OCI-LY7 (cell line): Measurements from ENCODE around the gene REX1BD. TPM values are rescaled to one million over a fixed set of nuclear protein-coding genes. Genes with fewer than 3 reads are reported as not detected.

Source experiments
- BruUV-seq: library from RNA; stranded (reverse); fragments of 400-500 nt; replicated peaks from 2 replicates; lab custom pipeline; 2021; lab: Mats Ljungman, UMichigan
- CTCF ChIA-PET: fragments of 300-600 bp; sonication (Branson Sonifier 250); formaldehyde crosslinking; loops from one replicate; lab custom pipeline; 2022; ENCODE audit warnings: antibody characterized with exemption; ENCODE audit not compliant: unreplicated experiment; lab: Charles Lee
- POLR2A ChIA-PET: fragments of 300-600 bp; sonication (Branson Sonifier 250); formaldehyde crosslinking; loops from one replicate; lab custom pipeline; 2022; ENCODE audit warnings: antibody characterized with exemption; lab: Charles Lee
- DNase-seq: peaks from one replicate; pipeline ENCODE4 v3.0.0-alpha.2; 2015; ENCODE audit warnings: low spot score
- H2AFZ ChIP-seq: fragments of 200-600 bp; sonication (generic), shearing (Covaris generic); 2 replicates; pipeline ENCODE4 v1.6.1; 2014; ENCODE audit warnings: mild to moderate bottlenecking, antibody characterized with exemption, low read length, moderate library complexity
- H3K27ac ChIP-seq: fragments of 200-600 bp; sonication (generic); 2 replicates; pipeline ENCODE4 v1.5.1; 2014; ENCODE audit warnings: mixed run types, low read depth, mild to moderate bottlenecking, moderate library complexity, low read length, inconsistent platforms; ENCODE audit not compliant: poor library complexity, severe bottlenecking
- H3K36me3 ChIP-seq: fragments of 200-600 bp; sonication (generic); 2 replicates; pipeline ENCODE4 v1.6.1; 2014; ENCODE audit warnings: mild to moderate bottlenecking, antibody characterized with exemption, low read length, moderate library complexity, mixed read lengths; ENCODE audit not compliant: insufficient read depth
- H3K4me1 ChIP-seq: fragments of 200-600 bp; sonication (generic); 2 replicates; pipeline ENCODE4 v1.5.1; 2014; ENCODE audit warnings: mild to moderate bottlenecking, low read length; ENCODE audit not compliant: insufficient read depth, poor library complexity, severe bottlenecking
- H3K4me2 ChIP-seq: fragments of 200-600 bp; sonication (generic); 2 replicates; pipeline ENCODE4 v1.6.1; 2014; ENCODE audit warnings: mild to moderate bottlenecking, low read length
- H3K4me3 ChIP-seq: fragments of 200-600 bp; sonication (generic); 2 replicates; pipeline ENCODE4 v1.5.1; 2014; ENCODE audit warnings: mild to moderate bottlenecking, low read depth, low read length; ENCODE audit not compliant: poor library complexity, severe bottlenecking
- H3K79me2 ChIP-seq: fragments of 200-600 bp; sonication (generic); 2 replicates; pipeline ENCODE4 v1.6.1; 2016; ENCODE audit warnings: low read depth, mild to moderate bottlenecking, low read length, moderate library complexity, mixed read lengths; ENCODE audit not compliant: insufficient read depth
- H3K9me2 ChIP-seq: fragments of 200-600 bp; sonication (generic); 2 replicates; pipeline ENCODE4 v1.6.1; 2016; ENCODE audit warnings: mild to moderate bottlenecking, low read length, mixed read lengths; ENCODE audit not compliant: insufficient read depth
- H3K9me3 ChIP-seq: fragments of 200-600 bp; sonication (generic); 2 replicates; pipeline ENCODE4 v1.6.1; 2014; ENCODE audit warnings: mild to moderate bottlenecking, mixed run types, low read length, mixed read lengths
- H4K20me1 ChIP-seq: fragments of 200-600 bp; sonication (generic); 2 replicates; pipeline ENCODE4 v1.6.1; 2014; ENCODE audit warnings: mild to moderate bottlenecking, antibody characterized with exemption, low read length, moderate library complexity, mixed read lengths; ENCODE audit not compliant: insufficient read depth
- EZH2phosphoT487 ChIP-seq: fragments of 200-600 bp; sonication (generic); IDR thresholded peaks from 2 replicates; pipeline ENCODE4 v1.6.1; 2018; ENCODE audit warnings: low read depth, borderline replicate concordance, mild to moderate bottlenecking, mixed run types, antibody characterized with exemption, low read length, moderate library complexity, mixed read lengths
- intact Hi-C: fragments of 100-400 bp; cut with micrococcal nuclease; formaldehyde crosslinking; loops from one replicate; pipeline ENCODE4 v1.10.0; 2022; ENCODE audit not compliant: unreplicated experiment
- total RNA-seq, 2 experiments: library from RNA; depleted of rRNA in 1 of 2; stranded (reverse); fragments of >200 nt in 1 of 2; shearing (Covaris generic) in 1 of 2; gene quantifications; 2 replicates each; pipeline ENCODE4 v1.2.3, GENCODE V29; 2014 to 2022
- TF ChIP-seq, protein P1 (sequence below): fragments of 200-600 bp; sonication (generic); conservative IDR thresholded peaks from 2 replicates; pipeline ENCODE4 v1.5.1; 2014; ENCODE audit warnings: mild to moderate bottlenecking, antibody characterized with exemption, low read length, moderate library complexity, mixed read lengths

The REX1BD gene
- total RNA-seq, 2 experiments from 2014 or later, result 88.8 to 126 TPM

DNA sequence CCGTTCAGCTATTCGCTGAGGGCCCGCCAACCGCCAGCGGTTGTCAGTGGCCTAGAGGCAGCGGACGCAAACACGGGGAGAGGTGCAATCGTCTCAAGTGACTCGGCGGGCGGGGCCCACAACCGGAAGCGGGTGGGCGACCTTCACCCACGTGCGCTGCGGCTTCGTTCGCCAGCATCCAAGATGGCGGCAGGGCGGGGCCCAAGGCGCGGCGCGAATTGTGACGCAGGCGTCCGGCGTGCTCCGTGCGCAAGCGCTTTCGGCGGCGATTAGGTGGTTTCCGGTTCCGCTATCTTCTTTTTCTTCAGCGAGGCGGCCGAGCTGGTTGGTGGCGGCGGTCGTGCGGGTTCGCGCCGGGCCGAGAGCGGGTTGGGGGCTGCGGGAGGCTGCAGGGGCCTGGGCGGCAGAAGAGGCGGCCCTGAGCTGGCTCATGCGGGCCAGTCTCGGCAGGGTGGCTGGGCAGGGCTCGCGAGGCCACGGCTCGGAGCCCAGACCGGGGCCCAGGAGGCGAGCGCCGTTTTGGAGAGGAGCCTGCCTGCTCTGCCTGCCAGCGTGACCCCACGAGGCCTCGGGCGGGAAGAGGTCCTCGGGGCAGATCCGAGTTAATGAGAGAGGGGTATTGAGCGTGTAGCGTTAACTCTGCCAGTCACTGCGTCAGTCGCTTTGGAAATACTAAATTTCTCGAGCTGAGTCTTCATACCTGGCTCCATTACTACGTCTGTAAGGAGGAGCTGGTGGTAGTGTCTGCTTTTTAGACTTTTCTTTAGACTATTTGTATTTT, 16.8 kb upstream of the REX1BD start, which contains the start of gene UBA52:
TSS of gene UBA52 (plus strand) at position 294 of the 781 bp plus-strand sequence. CDS start 1,444 bp downstream, outside the sequence.
- CTCF ChIA-PET, result interaction anchor here (0.8 kb wide), 1 partner anchor 9 kb away, joined by 3 read pairs; no protein-coding TSS in a partner anchor
- H2AFZ ChIP-seq, result peak within 1 kb of the TSS; percentile 84

DNA sequence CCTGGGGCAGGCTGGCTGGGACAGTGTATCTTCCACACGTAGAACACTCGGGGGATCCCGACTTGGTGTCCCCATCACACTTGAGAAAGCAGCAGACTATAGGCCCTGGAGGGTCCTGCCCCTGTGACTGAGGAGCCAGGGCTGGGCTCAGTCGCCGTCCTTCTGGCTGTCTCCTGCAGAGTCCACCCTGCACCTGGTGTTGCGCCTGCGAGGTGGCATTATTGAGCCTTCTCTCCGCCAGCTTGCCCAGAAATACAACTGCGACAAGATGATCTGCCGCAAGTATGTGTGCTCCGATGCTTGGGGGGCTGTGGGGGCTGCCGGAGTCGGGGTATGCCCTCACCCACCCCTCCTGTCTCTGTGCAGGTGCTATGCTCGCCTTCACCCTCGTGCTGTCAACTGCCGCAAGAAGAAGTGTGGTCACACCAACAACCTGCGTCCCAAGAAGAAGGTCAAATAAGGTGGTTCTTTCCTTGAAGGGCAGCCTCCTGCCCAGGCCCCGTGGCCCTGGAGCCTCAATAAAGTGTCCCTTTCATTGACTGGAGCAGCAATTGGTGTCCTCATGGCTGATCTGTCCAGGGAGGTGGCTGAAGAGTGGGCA, 13.8 kb upstream of the REX1BD start:
- CTCF ChIA-PET, result no interaction called here

More for the DNA sequence above, 16.8 kb upstream of the REX1BD start, which contains the start of gene UBA52:
- peaks cover 23% of the 10 kb centered on the region for H3K79me2 ChIP-seq
- TF ChIP-seq, protein P1, sequence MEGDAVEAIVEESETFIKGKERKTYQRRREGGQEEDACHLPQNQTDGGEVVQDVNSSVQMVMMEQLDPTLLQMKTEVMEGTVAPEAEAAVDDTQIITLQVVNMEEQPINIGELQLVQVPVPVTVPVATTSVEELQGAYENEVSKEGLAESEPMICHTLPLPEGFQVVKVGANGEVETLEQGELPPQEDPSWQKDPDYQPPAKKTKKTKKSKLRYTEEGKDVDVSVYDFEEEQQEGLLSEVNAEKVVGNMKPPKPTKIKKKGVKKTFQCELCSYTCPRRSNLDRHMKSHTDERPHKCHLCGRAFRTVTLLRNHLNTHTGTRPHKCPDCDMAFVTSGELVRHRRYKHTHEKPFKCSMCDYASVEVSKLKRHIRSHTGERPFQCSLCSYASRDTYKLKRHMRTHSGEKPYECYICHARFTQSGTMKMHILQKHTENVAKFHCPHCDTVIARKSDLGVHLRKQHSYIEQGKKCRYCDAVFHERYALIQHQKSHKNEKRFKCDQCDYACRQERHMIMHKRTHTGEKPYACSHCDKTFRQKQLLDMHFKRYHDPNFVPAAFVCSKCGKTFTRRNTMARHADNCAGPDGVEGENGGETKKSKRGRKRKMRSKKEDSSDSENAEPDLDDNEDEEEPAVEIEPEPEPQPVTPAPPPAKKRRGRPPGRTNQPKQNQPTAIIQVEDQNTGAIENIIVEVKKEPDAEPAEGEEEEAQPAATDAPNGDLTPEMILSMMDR, result no peak
- no peak for TF ChIP-seq EZH2phosphoT487
- POLR2A ChIA-PET, result interaction anchor here (0.7 to 3.0 kb wide), 9 partner anchors 9 to 433 kb away, joined by 3 to 27 read pairs (median 5); partner anchors contain the start of genes CRTC1, KXD1 and REX1BD
- H3K9me2 ChIP-seq, result no peaks in the 10 kb centered on the region
- no peaks in the 10 kb centered on the region for H3K9me3 ChIP-seq
- H3K4me2 ChIP-seq, result peak within 1 kb of the TSS; percentile 81
- intact Hi-C loops, result loop anchor here (1.0 kb wide), 2 partner anchors 14 to 49 kb away; partner anchors contain the start of genes ELL and KXD1
- peaks cover 79% of the 10 kb centered on the region for H3K36me3 ChIP-seq
- H4K20me1 ChIP-seq, result peaks cover 9% of the 10 kb centered on the region; the same call in 1 of the 2 replicates
- DNase-seq, result peak; percentile 99
- peak within 1 kb of the TSS; percentile 75 for H3K27ac ChIP-seq
- peaks cover 19% of the 10 kb centered on the region for H3K4me1 ChIP-seq
- TSS peak; percentile 63 for BruUV-seq
- peak within 1 kb of the TSS; percentile 82 for H3K4me3 ChIP-seq

More for the DNA sequence above, 13.8 kb upstream of the REX1BD start:
- no peak overlapping the region for H3K27ac ChIP-seq
- no peak for TF ChIP-seq EZH2phosphoT487
- TF ChIP-seq, protein P1, result no peak
- DNase-seq, result no peak
- intact Hi-C loops, result no loop called here
- peaks cover 68% of the 10 kb centered on the region for H3K36me3 ChIP-seq
- no peak overlapping the region for H3K4me3 ChIP-seq
- no peak overlapping the region for H3K4me2 ChIP-seq
- no peaks in the 10 kb centered on the region for H3K9me2 ChIP-seq
- H4K20me1 ChIP-seq, result peaks cover 9% of the 10 kb centered on the region; the same call in 1 of the 2 replicates
- H3K9me3 ChIP-seq, result no peaks in the 10 kb centered on the region
- H3K4me1 ChIP-seq, result peaks cover 19% of the 10 kb centered on the region
- POLR2A ChIA-PET, result no interaction called here
- no TSS peak for BruUV-seq
- no peak overlapping the region for H2AFZ ChIP-seq
- peaks cover 23% of the 10 kb centered on the region for H3K79me2 ChIP-seq
